Activated CD4-positive, alpha-beta T cell treated with anti-CD3 and anti-CD28 coated beads for 4 hours (primary cell): ENCODE data around the gene ATP2B1.

Experiments
- DNase-seq, 2 donors: peaks; one replicate each; pipeline ENCODE4 v3.0.0-alpha.2; 2020

Gene ATP2B1

GRCh38 chr12:89690925-89691324 is 17.7 kb downstream of the ATP2B1 start:
- no peak for DNase-seq

GRCh38 chr12:89689306-89689705 is 19.3 kb downstream of the ATP2B1 start:
- no peak for DNase-seq

GRCh38 chr12:89686311-89686710 is 22.3 kb downstream of the ATP2B1 start:
- no peak for DNase-seq

GRCh38 chr12:89685363-89685972 is 23.2 kb downstream of the ATP2B1 start:
- no peak for DNase-seq

- no peak for DNase-seq
Observed at GRCh38 chr12:89684136-89684535, 24.5 kb downstream of the ATP2B1 start.

- no peak for DNase-seq
Observed at GRCh38 chr12:89682284-89682683, 26.4 kb downstream of the ATP2B1 start.

GRCh38 chr12:89680409-89680808 is 28.2 kb downstream of the ATP2B1 start:
- DNase-seq = no peak

- no peak for DNase-seq
Observed at GRCh38 chr12:89679631-89680030, 29.0 kb downstream of the ATP2B1 start.

GRCh38 chr12:89678225-89678624 is 30.4 kb downstream of the ATP2B1 start:
- DNase-seq = no peak

GRCh38 chr12:89676930-89677329 is 31.7 kb downstream of the ATP2B1 start:
- no peak for DNase-seq

- no peak for DNase-seq
Observed at GRCh38 chr12:89674326-89674942, 34.2 kb downstream of the ATP2B1 start.

- DNase-seq = no peak
Observed at GRCh38 chr12:89673603-89674002, 35.0 kb downstream of the ATP2B1 start.

- DNase-seq = no peak
Observed at GRCh38 chr12:89672589-89672979, 36.1 kb downstream of the ATP2B1 start.

GRCh38 chr12:89671469-89671868 is 37.2 kb downstream of the ATP2B1 start:
- no peak for DNase-seq

- DNase-seq = no peak
Observed at GRCh38 chr12:89669197-89669596, 39.4 kb downstream of the ATP2B1 start.

- no peak for DNase-seq
Observed at GRCh38 chr12:89665556-89665955, 43.1 kb downstream of the ATP2B1 start.

- DNase-seq = no peak
Observed at GRCh38 chr12:89664441-89664840, 44.2 kb downstream of the ATP2B1 start.

GRCh38 chr12:89663577-89664357 is 44.9 kb downstream of the ATP2B1 start:
- peak; percentile 14 to 37 for DNase-seq

- no peak for DNase-seq
Observed at GRCh38 chr12:89662623-89663022, 46.0 kb downstream of the ATP2B1 start.

- DNase-seq = no peak
Observed at GRCh38 chr12:89661706-89662330, 46.8 kb downstream of the ATP2B1 start.

- no peak for DNase-seq
Observed at GRCh38 chr12:89657739-89658138, 50.9 kb downstream of the ATP2B1 start.

- DNase-seq = no peak
Observed at GRCh38 chr12:89657066-89657465, 51.6 kb downstream of the ATP2B1 start.

- DNase-seq = no peak
Observed at GRCh38 chr12:89655841-89656240, 52.8 kb downstream of the ATP2B1 start.

GRCh38 chr12:89651192-89651591 is 57.4 kb downstream of the ATP2B1 start:
- DNase-seq = no peak
